Endothelial cell of umbilical vein (primary cell): ENCODE results near the gene RAD51B.

Experiments
- CTCF ChIP-seq, 2 donors: IDR thresholded peaks; 1 replicate in 1 of 2; 2 replicates in 1 of 2; pipeline ENCODE4 v1.5.1; 2011; ENCODE audit warnings: low read length in 2 of 2, mild to moderate bottlenecking in 2 of 2, moderate library complexity in 2 of 2, control low read depth in 1 of 2, inconsistent platforms in 1 of 2, low read depth in 1 of 2; ENCODE audit not compliant: insufficient read depth in 1 of 2; ENCODE audit errors: extremely low read depth in 1 of 2
- JUN ChIP-seq: IDR thresholded peaks from 2 replicates; pipeline ENCODE4 v1.6.1; 2011; ENCODE audit warnings: borderline replicate concordance, low read depth; ENCODE audit not compliant: insufficient read length, insufficient read depth
- POLR2A ChIP-seq: IDR thresholded peaks from 2 replicates; pipeline ENCODE4 v1.6.1; 2012; ENCODE audit warnings: low read depth, mild to moderate bottlenecking, control low read depth, low read length
- POLR2AphosphoS5 ChIP-seq: IDR thresholded peaks from 2 replicates; pipeline ENCODE4 v1.6.1; 2012; ENCODE audit warnings: low read depth, mild to moderate bottlenecking, control low read depth, low read length, moderate library complexity; ENCODE audit not compliant: insufficient read depth

GRCh38 chr14:68245146-68246073 lies 425.8 kb downstream of the RAD51B start:
- TF ChIP-seq POLR2AphosphoS5: no peak
- TF ChIP-seq CTCF (IDR thresholded peaks at IDR 0.05; ENCODE audit: extremely low read depth in 1 of 2, insufficient read depth in 1 of 2, low read depth in 1 of 2, low read length in 2 of 2): no peak
- no peak for TF ChIP-seq POLR2A
- no peak for TF ChIP-seq JUN
